ENCODE results near the gene DICER1. TPM values are rescaled to one million over a fixed set of nuclear protein-coding genes. Genes with fewer than 3 reads are reported as not detected.

DICER1 gene
- total RNA-seq, 1 donor from 2014 or later, result 64.0 TPM

DNA sequence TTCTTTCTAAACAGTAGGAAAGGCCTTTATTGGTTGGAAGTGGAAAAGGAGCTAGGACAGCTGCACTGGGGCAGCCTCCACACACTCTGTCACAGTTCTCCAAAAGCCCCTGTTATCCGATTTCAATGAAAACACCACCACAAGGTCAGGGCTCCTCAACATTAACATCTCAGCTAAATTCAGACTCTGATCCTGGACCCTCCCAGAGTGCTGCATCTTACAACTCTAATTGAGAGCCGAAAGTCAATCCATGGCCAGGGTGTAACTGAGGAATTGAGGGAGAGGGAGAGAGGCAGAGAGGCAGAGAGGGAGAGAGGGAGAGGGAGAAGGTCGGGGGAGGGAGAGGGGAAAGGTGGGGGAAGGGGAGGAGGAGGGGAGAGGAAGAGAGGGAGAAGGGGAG lies 32.1 kb downstream of the DICER1 start:
- DNase-seq (ENCODE audit: low spot score), result no peak
- H3K9me3 Mint-ChIP-seq, result no peaks in the 10 kb centered on the region
- H3K27me3 Mint-ChIP-seq (ENCODE audit: low read depth), result no peaks in the 10 kb centered on the region
- intact Hi-C loops (cut with micrococcal nuclease), result no loop called here
- peak overlapping the region; percentile 4 for H3K27ac Mint-ChIP-seq
- peaks cover 9% of the 10 kb centered on the region for H3K4me1 Mint-ChIP-seq (ENCODE audit: low read depth)
- H3K36me3 Mint-ChIP-seq (ENCODE audit: low read depth), result peaks cover 60% of the 10 kb centered on the region
- no peak overlapping the region for H3K4me3 Mint-ChIP-seq (ENCODE audit: low read depth)

DNA sequence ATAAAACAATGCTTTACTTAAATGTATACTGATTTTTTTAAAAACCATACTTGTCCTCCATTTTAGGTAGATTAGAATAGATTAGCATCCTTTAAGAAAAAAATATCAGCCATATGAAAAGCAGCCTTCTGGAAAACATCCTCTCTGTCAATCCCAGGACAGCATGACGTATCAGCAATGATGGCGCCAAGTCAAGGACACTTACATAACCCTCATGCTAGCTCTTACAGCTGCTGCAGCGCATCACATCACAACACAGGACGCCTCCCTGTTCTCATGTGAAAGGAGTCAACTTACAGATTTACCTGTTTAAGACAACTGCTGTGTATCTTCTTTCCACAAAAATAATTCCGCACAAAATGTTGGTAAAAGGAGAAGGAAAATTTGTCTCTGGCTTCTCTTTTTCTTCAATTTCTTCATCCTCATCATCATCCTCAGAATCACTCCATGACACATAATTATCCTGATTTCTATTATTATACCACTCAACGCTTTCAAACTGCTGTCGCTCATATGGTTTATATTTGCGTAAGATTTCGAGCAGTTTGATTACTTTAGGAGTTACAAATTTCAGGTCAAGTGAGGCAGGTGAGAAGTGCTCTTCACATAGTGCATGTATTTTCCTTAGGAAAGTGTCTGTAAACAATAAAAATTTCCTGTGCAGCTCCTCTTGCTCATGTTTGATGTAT lies 33.3 kb downstream of the DICER1 start:
- Mint-ChIP-seq H3K9me3 (no peaks in the 10 kb centered on the region), H3K36me3 (ENCODE audit: low read depth) (peaks cover 58% of the 10 kb centered on the region), H3K27ac (no peak overlapping the region), H3K4me3 (ENCODE audit: low read depth) (no peak overlapping the region), H3K27me3 (ENCODE audit: low read depth) (no peaks in the 10 kb centered on the region), H3K4me1 (ENCODE audit: low read depth) (peaks cover 13% of the 10 kb centered on the region)
- intact Hi-C loops (cut with micrococcal nuclease), result no loop called here
- DNase-seq (ENCODE audit: low spot score), result no peak

DNA sequence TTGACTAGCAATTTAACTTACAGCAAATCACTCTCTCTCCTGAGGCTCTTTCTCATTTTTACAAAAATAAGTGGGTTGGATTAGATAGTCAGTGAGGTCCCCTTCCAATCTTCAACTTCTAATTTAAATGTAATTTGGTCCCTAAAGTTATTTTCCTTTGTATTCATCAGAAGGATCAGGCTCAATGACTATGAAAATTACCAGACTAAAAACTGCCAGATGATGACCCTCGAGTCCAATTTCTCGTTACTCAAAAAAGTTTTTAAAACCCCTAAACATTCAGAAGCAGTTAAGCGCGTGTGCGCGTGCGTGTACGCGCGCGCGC lies 34.7 kb downstream of the DICER1 start:
- Mint-ChIP-seq H3K36me3 (ENCODE audit: low read depth) (peaks cover 52% of the 10 kb centered on the region), H3K4me1 (ENCODE audit: low read depth) (peaks cover 6% of the 10 kb centered on the region), H3K27me3 (ENCODE audit: low read depth) (no peaks in the 10 kb centered on the region), H3K9me3 (no peaks in the 10 kb centered on the region), H3K27ac (no peak overlapping the region), H3K4me3 (ENCODE audit: low read depth) (no peak overlapping the region)
- no peak for DNase-seq (ENCODE audit: low spot score)
- intact Hi-C loops (cut with micrococcal nuclease), result no loop called here

DNA sequence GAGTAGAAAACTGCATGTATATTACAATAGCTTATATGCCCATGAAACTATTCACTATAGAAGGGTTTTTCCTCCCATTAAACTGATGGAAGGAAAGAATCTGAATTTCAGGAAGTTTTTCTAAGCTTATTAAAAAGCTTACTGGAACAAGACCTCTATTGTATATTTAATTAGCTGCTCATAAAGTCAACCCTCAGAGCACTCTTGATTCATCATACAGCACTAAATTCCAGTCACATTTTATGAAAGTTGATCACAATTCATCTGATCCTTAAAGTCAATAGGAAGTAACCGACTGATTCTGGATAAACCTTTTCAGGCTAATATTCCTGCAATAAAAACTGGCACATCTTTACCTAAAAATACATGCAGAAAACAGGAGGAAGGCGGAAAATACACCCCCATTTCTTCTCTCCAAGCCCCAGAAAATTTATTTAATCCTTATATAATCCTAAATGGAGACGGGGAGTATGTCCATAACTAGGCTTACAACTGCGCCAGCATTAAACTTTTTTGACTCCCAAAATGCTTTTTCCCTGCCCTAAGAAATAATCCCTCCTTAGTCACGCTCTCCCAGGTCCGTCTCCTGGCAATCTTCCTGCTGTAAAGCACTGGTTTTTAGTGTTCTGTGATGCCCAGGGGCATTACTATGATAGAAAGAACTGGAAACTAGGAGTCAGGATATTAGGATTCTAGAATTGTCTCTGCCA lies 35.3 kb downstream of the DICER1 start:
- Mint-ChIP-seq H3K27ac (no peak overlapping the region), H3K9me3 (no peaks in the 10 kb centered on the region)

DNA sequence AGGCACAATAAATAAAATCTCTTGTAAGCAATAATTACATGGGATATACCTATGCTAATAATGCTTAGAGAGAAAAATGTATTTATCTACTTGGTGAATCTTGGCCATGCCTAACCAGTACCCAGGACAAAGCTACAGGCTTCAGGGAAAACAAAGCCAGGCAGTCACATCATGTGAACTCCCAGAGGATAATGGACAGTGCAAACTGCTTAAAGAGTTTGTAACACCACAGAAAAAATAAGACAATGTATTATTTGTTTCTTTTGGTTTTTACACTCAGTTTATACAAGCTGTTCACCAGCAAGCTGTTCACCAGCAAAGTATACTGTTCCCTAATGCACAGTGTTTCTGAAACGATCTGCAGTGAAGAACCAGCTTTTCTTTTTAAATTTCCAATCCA lies 38.0 kb downstream of the DICER1 start:
- Mint-ChIP-seq H3K9me3 (no peaks in the 10 kb centered on the region), H3K4me1 (ENCODE audit: low read depth) (peaks cover 7% of the 10 kb centered on the region), H3K27me3 (ENCODE audit: low read depth) (no peaks in the 10 kb centered on the region), H3K36me3 (ENCODE audit: low read depth) (peaks cover 54% of the 10 kb centered on the region), H3K27ac (no peak overlapping the region), H3K4me3 (ENCODE audit: low read depth) (no peak overlapping the region)
- intact Hi-C loops (cut with micrococcal nuclease), result no loop called here
- DNase-seq (ENCODE audit: low spot score), result no peak

More for the DNA sequence above, 35.3 kb downstream of the DICER1 start:
- intact Hi-C loops (cut with micrococcal nuclease), result no loop called here
- Mint-ChIP-seq H3K27me3 (ENCODE audit: low read depth) (no peaks in the 10 kb centered on the region), H3K4me1 (ENCODE audit: low read depth) (peaks cover 6% of the 10 kb centered on the region), H3K4me3 (ENCODE audit: low read depth) (no peak overlapping the region), H3K36me3 (ENCODE audit: low read depth) (peaks cover 53% of the 10 kb centered on the region)
- DNase-seq (ENCODE audit: low spot score), result no peak

DNA sequence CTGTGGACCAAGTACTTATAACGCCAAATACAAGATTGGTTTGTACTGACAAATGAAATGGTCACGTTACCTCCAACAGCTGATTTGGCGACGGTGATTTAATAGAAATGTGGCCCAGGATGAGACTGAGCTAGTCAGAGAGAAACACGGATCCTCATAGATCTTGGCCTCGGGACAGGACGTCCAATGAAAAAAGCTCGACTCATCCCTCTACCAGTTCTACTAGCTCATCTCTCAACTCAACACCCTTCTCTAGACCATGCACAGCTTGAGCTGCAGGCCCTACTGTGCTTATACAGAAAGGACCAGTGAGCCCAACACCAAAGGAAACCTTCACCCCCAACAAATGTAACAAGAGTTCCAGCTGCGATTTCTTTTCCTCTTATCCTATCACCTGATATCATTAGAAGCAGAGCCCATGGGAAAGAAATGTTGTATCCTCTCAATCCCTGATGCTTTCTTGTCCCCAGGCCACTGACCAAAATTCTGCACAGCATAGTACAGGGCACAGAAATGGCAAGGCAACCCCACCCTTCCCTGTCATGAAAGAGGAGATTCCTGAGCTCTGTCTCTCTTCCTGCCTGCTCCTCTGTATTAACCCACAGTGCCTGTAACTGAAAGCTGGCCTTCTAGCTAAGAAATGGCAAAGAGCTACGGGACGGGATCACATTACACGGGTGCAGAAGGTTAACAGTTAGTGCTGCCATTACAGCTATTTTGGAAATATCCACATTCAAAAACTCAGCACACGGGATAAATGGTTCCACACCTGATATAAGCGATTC lies 39.2 kb downstream of the DICER1 start:
- Mint-ChIP-seq H3K4me3 (ENCODE audit: low read depth) (no peak overlapping the region), H3K27me3 (ENCODE audit: low read depth) (no peaks in the 10 kb centered on the region), H3K36me3 (ENCODE audit: low read depth) (peaks cover 51% of the 10 kb centered on the region), H3K27ac (no peak overlapping the region), H3K9me3 (no peaks in the 10 kb centered on the region), H3K4me1 (ENCODE audit: low read depth) (peaks cover 7% of the 10 kb centered on the region)
- no peak for DNase-seq (ENCODE audit: low spot score)
- intact Hi-C loops (cut with micrococcal nuclease), result no loop called here

DNA sequence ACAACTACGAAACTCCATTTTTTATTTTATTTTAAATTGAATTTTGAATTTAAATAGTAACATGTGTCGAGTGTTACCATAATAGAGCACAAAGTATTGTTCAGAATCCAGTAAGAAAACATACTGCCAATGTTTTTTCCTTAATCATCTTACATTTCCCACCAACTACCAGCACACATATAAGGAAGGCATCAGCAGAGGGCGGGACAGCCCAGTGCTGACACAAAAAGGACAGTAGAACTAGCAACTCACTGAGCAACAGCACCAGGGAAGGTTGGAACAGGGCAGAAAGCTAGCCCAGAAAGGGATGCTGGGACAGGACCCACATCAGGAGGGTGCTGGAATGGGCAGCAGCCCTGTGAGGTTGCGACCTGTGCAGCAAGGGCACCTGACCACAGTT lies 43.9 kb downstream of the DICER1 start:
- no peaks in the 10 kb centered on the region for H3K27me3 Mint-ChIP-seq (ENCODE audit: low read depth)
- no peaks in the 10 kb centered on the region for H3K9me3 Mint-ChIP-seq
- H3K4me3 Mint-ChIP-seq (ENCODE audit: low read depth), result no peak overlapping the region
- no peak overlapping the region for H3K27ac Mint-ChIP-seq
- H3K36me3 Mint-ChIP-seq (ENCODE audit: low read depth), result peaks cover 59% of the 10 kb centered on the region
- intact Hi-C loops (cut with micrococcal nuclease), result no loop called here
- H3K4me1 Mint-ChIP-seq (ENCODE audit: low read depth), result peaks cover 2% of the 10 kb centered on the region
- DNase-seq (ENCODE audit: low spot score), result no peak

DNA sequence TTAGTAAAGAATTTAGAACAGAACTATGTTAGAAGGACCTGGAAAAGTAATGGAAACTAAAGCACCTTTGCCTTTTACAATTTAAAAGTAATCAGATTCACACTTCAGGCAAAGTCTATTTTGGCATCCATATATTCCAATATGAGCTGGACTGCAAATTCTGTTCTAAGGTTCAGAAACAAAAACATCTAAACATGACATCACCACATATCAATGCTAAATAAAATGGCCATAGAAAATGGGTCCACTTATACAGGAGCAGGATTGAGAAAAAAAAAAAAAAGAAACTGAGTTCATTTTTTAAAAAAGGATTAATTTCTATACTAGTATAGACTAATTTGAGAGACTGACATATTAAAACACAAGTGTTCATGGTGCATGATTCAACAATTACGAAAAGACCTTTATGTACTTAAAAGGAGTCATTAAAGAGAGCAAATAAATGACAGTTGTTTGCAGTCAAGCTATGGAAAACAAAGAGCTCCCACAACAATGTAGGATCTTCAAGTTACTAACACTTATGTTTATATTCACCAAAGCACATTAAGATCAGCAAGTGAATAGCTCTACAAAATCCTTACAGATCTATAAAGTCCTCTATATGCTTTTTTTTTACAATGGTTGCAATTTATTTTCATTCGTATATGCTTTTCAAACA lies 45.7 kb downstream of the DICER1 start:
- no peak overlapping the region for H3K4me3 Mint-ChIP-seq (ENCODE audit: low read depth)
- H3K36me3 Mint-ChIP-seq (ENCODE audit: low read depth), result peaks cover 64% of the 10 kb centered on the region
- peaks cover 2% of the 10 kb centered on the region for H3K4me1 Mint-ChIP-seq (ENCODE audit: low read depth)
- no peak for DNase-seq (ENCODE audit: low spot score)
- no peaks in the 10 kb centered on the region for H3K27me3 Mint-ChIP-seq (ENCODE audit: low read depth)
- no peaks in the 10 kb centered on the region for H3K9me3 Mint-ChIP-seq
- H3K27ac Mint-ChIP-seq, result no peak overlapping the region
- intact Hi-C loops (cut with micrococcal nuclease), result no loop called here

DNA sequence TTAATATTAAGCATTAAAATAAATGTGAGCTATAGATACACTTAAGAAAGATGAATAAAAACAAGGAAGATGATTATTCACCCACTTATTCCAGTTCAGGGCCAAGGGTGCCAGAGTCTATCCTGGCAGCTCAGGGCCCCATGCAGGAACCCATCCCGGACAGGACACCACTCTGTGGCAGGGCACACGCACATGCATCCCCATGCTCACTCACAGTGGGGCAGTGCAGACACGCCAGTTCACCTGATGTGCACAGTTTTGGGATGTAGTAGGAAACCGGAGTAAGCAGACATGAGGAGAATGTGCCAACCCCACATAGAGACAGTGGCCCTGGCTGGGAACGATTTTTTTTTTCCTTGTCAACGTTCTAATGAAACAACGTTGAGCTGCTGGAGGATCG lies 47.2 kb downstream of the DICER1 start:
- Mint-ChIP-seq H3K9me3 (no peaks in the 10 kb centered on the region), H3K27me3 (ENCODE audit: low read depth) (no peaks in the 10 kb centered on the region), H3K36me3 (ENCODE audit: low read depth) (peaks cover 59% of the 10 kb centered on the region), H3K4me1 (ENCODE audit: low read depth) (peaks cover 2% of the 10 kb centered on the region), H3K4me3 (ENCODE audit: low read depth) (no peak overlapping the region), H3K27ac (no peak overlapping the region)
- DNase-seq (ENCODE audit: low spot score), result no peak
- intact Hi-C loops (cut with micrococcal nuclease), result no loop called here

DNA sequence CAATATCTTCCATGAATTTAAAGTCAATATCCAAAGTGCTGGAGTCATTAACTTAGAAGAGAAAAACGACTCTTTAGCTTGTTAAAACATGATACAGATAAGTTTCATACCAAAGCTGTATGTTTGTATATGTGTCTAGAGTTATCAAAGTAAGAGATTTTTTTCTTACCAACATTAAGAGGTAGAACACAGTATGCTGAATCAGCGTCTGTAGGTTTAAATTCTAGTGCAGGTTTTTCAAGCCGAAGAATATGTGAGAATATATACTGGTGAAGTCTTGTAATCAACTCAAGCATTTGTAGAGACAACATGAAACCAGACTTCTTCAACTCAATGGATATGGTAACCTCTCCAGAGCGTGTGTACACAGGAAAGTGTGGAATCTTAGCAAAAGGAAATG lies 49.6 kb downstream of the DICER1 start:
- Mint-ChIP-seq H3K27ac (no peak overlapping the region), H3K27me3 (ENCODE audit: low read depth) (no peaks in the 10 kb centered on the region), H3K36me3 (ENCODE audit: low read depth) (peaks cover 58% of the 10 kb centered on the region), H3K9me3 (no peaks in the 10 kb centered on the region), H3K4me3 (ENCODE audit: low read depth) (no peak overlapping the region), H3K4me1 (ENCODE audit: low read depth) (no peaks in the 10 kb centered on the region)
- intact Hi-C loops (cut with micrococcal nuclease), result no loop called here
- DNase-seq (ENCODE audit: low spot score), result no peak

DNA sequence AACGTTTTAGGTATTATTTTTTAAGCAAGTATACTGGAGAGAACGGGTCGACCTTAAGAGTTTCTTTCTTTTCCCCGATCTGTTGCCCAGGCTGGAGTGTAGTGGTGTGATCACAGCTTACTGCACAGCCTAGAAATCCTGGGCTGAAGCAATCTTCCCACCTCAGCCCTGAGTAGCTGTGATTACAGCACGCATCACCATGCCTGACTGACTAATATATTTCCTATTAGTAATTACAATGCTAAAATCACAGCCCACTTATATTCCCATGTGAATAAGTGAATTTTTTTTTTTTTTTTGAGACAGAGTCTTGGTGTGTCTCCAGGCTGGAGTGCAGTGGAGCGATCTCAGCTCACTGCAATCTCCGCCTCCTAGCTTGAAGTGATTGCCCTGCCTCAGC lies 50.4 kb downstream of the DICER1 start:
- Mint-ChIP-seq H3K4me3 (ENCODE audit: low read depth) (no peak overlapping the region), H3K27ac (no peak overlapping the region), H3K4me1 (ENCODE audit: low read depth) (no peaks in the 10 kb centered on the region), H3K9me3 (no peaks in the 10 kb centered on the region), H3K27me3 (ENCODE audit: low read depth) (no peaks in the 10 kb centered on the region), H3K36me3 (ENCODE audit: low read depth) (peaks cover 63% of the 10 kb centered on the region)
- intact Hi-C loops (cut with micrococcal nuclease), result no loop called here
- no peak for DNase-seq (ENCODE audit: low spot score)

DNA sequence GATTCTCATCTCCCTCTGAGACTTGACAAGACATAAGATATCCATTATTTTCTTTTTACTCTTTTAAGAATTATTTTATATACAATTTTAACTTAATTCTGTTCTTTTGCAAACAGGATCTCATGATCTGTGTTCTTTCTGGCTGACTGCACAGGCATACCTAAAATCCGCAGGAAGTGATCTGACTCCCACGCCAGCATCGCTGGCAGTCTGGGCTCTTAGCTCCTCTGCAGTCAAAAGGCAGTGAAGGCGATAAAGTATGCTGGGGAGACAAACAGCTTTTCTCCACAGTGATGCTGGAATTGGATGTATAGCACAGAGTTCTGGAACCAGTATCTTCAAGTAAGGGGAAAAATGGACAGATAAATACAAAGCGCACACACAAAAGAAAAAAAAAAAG lies 52.4 kb downstream of the DICER1 start:
- intact Hi-C loops (cut with micrococcal nuclease), result no loop called here
- no peak for DNase-seq (ENCODE audit: low spot score)
- Mint-ChIP-seq H3K4me3 (ENCODE audit: low read depth) (no peak overlapping the region), H3K27ac (no peak overlapping the region), H3K27me3 (ENCODE audit: low read depth) (no peaks in the 10 kb centered on the region), H3K4me1 (ENCODE audit: low read depth) (peaks cover 4% of the 10 kb centered on the region), H3K36me3 (ENCODE audit: low read depth) (peaks cover 54% of the 10 kb centered on the region), H3K9me3 (no peaks in the 10 kb centered on the region)

DNA sequence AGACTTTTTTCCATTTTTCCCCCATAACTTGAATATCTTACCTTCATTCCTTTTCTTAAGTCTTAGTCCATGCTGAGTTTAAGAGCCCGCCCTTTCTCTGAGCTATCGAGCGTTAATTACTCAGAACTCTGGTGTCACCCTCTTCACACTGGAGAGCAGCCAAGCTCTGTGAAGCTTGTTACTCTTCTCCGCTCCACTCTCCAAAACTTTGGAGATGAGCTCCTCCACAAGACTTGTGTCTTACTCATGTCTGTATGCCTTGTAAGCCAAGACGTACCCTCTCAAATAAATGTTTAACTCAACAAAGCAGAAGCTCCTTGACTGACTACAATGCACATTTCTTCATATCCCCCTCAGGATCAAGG lies 54.7 kb downstream of the DICER1 start:
- no peaks in the 10 kb centered on the region for H3K27me3 Mint-ChIP-seq (ENCODE audit: low read depth)
- intact Hi-C loops (cut with micrococcal nuclease), result no loop called here
- no peak overlapping the region for H3K27ac Mint-ChIP-seq
- peaks cover 52% of the 10 kb centered on the region for H3K36me3 Mint-ChIP-seq (ENCODE audit: low read depth)
- no peak overlapping the region for H3K4me3 Mint-ChIP-seq (ENCODE audit: low read depth)
- no peak for DNase-seq (ENCODE audit: low spot score)
- no peaks in the 10 kb centered on the region for H3K9me3 Mint-ChIP-seq
- H3K4me1 Mint-ChIP-seq (ENCODE audit: low read depth), result peaks cover 7% of the 10 kb centered on the region

All from activated T-helper 2 cell treated with anti-CD3 and anti-CD28 coated beads, Interferon-gamma antibody, Interleukin-2, Interleukin-4, amounts not matched to agents 10 μg/mL and 5 μg/mL and 100 μg/mL, durations not matched to agents 14 hours and 24 hours and 36 hours (primary cell).